ENCODE data around the gene FUT6.

- TF ChIP-seq CTCF (IDR thresholded peaks at IDR 0.05; ENCODE audit: low read length), result no peak
- TF ChIP-seq EZH2 (optimal IDR thresholded peaks at IDR 0.05; ENCODE audit: low read depth, low read length), result peak; percentile 50
These were observed 41.1 kb upstream of the FUT6 start for GRCh38 chr19:5880604-5881078.

All from MM.1S (cell line).